Fibroblast of skin of back (primary cell): ENCODE measurements around the gene ADH1A.
"Not testable (repeated sequence)": the region's sequence is repeated elsewhere in the genome, so short reads cannot be mapped to it uniquely, and the experiment has no call there.

Experiments
- DNase-seq: peaks from one replicate; pipeline ENCODE4 v3.0.0-alpha.2; 2013

The ADH1A gene

DNA sequence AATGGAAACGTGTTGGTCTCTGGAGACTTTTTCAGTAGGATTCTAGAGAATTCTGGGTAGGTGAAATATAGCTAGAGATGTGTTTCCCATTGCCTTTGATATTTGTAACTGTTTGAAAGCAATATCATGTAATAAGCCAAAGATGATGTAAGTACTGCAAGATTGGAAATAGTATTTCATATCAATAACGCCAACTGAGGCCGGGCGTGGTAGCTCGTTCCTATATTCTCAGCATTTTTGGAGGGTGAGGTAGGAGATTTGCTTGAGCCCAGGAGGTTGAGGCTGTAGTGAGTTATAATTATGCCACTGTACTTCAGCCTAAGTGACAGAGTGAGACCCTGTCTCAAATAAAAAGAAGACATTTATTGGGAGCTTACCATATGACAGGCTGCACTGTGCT, 9.5 kb downstream of the ADH1A start:
- no peak for DNase-seq

GRCh38 chr4:99276417-99276816, 14.4 kb downstream of the ADH1A start:
- no peak for DNase-seq

DNA sequence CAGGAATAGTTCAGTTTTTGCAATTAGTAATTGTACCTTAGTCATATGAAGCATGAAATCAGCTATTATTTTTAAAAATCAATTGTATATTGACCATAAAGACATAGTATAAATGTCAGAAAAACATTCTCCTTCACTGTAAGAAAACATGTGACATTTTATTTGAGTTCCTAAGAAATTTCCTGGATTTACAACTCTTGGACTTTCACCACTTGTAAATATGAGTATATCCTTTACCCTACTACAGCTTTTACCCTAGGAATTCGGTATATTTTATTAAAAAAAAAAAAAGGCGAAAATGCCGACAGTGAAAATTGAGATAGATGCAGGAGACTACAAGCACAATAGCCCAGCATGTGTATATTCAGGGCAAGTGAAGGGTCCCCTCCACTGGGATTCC, 14.9 kb downstream of the ADH1A start:
- DNase-seq: no peak

DNA sequence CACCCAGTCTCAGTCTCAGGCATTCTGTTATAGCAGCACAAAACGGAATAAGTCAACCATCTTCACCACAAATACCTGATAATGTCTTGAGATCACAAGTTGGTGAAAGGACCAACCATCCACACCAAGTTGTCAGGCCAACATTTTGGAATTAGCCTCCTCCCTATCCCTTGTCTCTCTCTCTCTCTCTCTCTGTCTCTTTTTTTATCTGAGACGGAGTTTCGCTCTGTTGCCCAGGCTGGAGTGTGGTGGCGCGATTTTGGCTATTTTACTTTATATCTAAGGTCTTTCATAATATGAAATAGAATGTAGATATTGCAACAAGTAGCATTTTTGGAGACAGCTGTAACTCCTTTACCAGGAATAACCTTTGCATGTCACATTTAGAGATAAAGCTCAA, 15.7 kb downstream of the ADH1A start:
- DNase-seq: no peak

DNA sequence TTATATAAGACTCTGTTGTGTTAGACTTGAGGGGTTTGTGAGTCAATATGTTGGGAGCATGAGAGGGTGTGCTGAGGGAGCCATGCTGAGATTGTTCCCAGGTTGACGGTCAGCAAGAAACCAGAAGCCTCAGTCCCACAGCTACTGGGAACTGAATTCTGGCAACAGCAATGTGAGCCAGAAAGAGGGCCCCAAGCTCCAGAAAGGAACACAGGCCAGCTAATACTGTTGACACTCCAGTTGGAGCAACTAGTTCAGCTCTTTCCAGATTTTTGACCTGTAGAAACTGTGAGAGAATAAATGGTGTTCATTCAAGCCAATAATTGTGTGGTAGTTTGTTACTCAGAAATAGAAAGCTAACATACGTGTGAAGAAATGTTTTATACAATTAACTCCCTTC, 17.1 kb downstream of the ADH1A start:
- DNase-seq: no peak

DNA sequence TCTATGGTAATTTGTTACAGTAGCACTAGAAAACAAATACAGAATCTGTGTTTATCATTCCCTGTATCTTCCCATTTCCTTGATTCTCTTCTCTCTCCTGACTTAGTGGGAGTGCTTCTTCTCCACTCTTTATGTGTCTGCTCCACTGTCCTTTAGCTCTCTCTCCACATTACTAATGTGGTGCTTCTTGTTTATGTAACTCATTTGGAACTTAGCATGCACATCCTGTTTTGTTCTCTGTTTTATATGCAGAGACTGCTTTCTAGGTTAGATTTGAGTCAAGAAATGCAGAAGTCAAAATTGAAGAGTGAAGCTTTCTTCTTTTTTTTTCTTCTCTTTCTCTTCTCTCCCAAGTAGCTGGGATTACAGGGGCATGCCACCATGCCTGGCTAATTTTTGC, 25.9 kb downstream of the ADH1A start:
- no peak for DNase-seq

GRCh38 chr4:99252746-99253145, 38.0 kb downstream of the ADH1A start:
- no peak for DNase-seq

DNA sequence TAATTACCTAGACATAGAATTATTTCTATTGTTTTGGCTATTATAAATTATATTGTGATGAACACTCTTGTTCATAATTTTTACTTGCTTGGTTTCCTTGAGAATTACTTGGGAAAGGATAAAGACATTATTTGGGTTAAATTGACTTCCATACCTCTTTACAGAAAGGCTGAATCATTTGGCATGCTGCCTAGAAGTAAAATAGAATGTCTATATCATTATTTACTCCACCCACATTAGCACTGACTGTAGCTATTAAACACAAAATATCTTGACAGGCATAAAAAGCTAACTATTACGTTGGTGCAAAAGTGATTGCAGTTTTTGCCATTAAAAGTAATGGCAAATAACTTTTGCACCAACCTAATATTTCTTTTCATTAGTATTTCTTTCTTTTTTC, 42.1 kb downstream of the ADH1A start:
- peak; percentile 27 for DNase-seq

- no peak for DNase-seq
These were observed 54.8 kb downstream of the ADH1A start for GRCh38 chr4:99235955-99236354.

DNA sequence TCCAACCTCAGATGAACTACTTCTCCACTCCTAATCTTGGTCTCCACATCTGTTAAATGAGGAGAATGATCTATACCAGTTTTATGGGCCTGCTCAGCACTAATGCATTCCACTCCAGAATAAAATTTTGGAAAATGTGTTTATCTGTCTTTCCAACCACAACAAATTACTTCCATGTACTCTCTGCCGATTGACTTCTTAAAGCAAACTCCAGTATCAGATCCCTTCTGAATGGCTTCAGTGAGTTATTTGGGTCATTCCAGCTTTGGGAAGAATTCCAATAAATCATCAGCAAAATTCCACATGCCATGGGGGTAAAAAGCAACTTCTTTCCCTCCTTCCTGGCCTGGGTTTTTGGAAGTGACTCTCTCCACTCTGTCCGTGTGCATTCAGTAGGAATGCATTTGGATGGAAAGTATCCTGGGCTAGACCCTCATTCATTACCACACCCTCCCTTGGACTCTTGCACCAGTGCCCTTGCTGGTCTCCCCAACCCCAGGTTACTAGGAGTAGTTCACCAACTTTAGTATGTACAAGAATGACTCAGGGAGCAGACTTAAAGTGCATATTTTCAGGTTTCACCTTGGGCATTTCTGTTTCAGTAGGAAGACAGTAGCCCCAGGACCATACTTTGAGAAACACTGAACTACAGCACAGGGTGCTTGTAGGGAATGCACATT, 56.3 kb downstream of the ADH1A start:
- no peak for DNase-seq

DNA sequence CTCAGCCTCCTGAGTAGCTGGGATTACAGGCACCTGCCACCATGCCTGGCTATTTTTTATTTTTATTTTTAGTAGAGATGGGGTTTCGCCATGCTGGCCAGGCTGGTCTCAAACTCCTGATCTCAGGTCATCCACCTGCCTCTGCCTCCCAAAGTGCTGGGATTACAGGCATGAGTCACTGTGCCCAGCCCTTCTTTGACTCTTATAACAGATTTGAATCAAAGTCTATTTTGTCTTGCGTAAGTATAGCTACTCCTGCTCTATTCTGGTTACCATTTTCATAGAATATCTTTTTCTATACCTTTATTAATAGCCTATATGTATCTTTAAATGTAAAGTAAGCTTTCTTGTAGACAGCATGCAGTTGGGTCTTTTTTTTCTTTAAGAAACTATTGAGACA, 57.4 kb downstream of the ADH1A start:
- DNase-seq: not testable (repeated sequence)

DNA sequence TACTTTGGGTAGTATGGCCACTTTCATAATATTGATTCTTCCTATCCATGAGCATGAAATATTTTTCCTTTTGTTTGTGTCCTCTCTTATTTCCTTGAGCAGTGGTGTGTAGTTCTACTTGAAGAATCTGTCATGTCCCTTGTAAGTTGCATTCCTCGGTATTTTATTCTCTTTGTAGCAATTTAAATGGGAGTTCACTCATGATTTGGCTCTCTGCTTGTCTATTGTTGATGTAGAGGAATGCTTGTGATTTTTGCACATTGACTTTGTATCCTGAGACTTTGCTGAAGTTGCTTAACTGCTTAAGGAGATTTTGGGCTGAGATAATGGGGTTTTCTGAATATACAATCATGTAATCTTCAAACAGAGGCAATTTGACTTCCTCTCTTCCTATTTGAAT, 62.1 kb downstream of the ADH1A start:
- not testable (repeated sequence) for DNase-seq

DNA sequence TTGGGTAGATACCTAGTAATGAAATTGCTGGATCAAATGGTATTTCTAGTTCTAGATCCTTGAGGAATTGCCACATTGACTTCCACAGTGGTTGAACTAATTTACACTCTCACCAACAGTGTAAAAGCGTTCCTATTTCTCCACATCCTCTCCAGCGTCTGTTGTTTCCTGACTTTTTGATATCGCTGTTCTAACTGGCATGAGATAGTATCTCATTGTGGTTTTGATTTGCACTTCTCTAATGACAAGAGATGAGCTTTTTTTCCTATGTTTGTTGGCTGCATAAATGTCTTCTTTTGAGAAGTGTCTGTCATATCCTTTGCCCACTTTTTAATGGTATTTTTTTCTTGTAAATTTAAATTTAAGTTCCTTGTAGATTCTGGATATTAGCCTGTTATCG, 63.1 kb downstream of the ADH1A start:
- not testable (repeated sequence) for DNase-seq
